Measurements from ENCODE around the gene STAB1. TPM values are rescaled to one million over a fixed set of nuclear protein-coding genes. Genes with fewer than 3 reads are reported as not detected.

Gene STAB1
- total and polyA plus RNA-seq, 2 of the 13 experiments (the other 11 are each of a cell fraction or from before 2014, with no cell fraction given), result 0.09 to 0.34 TPM

GRCh38 chr3:52509753-52510328, 14.7 kb downstream of the STAB1 start:
- Histone ChIP-seq H3K4me3 (replicated peaks in 1 of 3; ENCODE audit: insufficient read depth in 1 of 3, low read depth in 2 of 3, low read length in 3 of 3) (no peak overlapping the region), H2AFZ (ENCODE audit: low read length) (no peak overlapping the region), H3K9ac (ENCODE audit: insufficient read depth, low read depth, low read length) (no peak overlapping the region), H3K9me3 (ENCODE audit: low read length) (no peaks in the 10 kb centered on the region), H3K79me2 (ENCODE audit: insufficient read depth, low read length) (no peaks in the 10 kb centered on the region), H3K36me3 (replicated peaks in 1 of 2; ENCODE audit: control insufficient read depth in 1 of 2, insufficient read depth in 2 of 2, low read length in 2 of 2) (no peaks in the 10 kb centered on the region), H3K4me1 (ENCODE audit: insufficient read depth, low read length) (peaks cover 24% of the 10 kb centered on the region), H3K27ac (ENCODE audit: extremely low read length, insufficient read depth, low read length) (no peak overlapping the region), H3K4me2 (ENCODE audit: low read depth, low read length) (no peak overlapping the region), H4K20me1 (ENCODE audit: insufficient read depth, low read length) (no peaks in the 10 kb centered on the region), H3K27me3 (ENCODE audit: control insufficient read depth in 1 of 2, insufficient read depth in 2 of 2, low read length in 2 of 2) (peaks cover 16 to 57% of the 10 kb centered on the region in 2 experiments)
- no TSS peak for BruUV-seq (replicated peaks)
- intact Hi-C loops (cut with micrococcal nuclease; ENCODE audit: unreplicated experiment), result no loop called here
- ChIA-PET POLR2A (no interaction called here), CTCF (ENCODE audit: low intra/inter-chr PET ratio, low total read pairs) (no interaction called here)
- in situ Hi-C loops (cut with HindIII; ENCODE audit: extremely low pct_ligation_motif_present, low pct_unique_long_range_greater_than_20kb), result no loop called here
- DNase-seq (ENCODE audit: low spot score), result no peak
- FAIRE-seq, result no peak
- no peak for ATAC-seq
- WGBS (ENCODE audit: low lambda C conversion rate), result 26% methylated on average over 11 of the region's 12 CpGs
- TF ChIP-seq HNRNPL (IDR thresholded peaks at IDR 0.05; ENCODE audit: low read depth, low read length), result peak; percentile 67; the same call in 1 of the 2 replicates
- TF ChIP-seq NCOA1 (CRISPR knock-in tag; IDR thresholded peaks at IDR 0.05), result no peak
- no peak for TF ChIP-seq ZNF609 (CRISPR knock-in tag; IDR thresholded peaks at IDR 0.05; ENCODE audit: borderline replicate concordance)
- TF ChIP-seq, protein P1, sequence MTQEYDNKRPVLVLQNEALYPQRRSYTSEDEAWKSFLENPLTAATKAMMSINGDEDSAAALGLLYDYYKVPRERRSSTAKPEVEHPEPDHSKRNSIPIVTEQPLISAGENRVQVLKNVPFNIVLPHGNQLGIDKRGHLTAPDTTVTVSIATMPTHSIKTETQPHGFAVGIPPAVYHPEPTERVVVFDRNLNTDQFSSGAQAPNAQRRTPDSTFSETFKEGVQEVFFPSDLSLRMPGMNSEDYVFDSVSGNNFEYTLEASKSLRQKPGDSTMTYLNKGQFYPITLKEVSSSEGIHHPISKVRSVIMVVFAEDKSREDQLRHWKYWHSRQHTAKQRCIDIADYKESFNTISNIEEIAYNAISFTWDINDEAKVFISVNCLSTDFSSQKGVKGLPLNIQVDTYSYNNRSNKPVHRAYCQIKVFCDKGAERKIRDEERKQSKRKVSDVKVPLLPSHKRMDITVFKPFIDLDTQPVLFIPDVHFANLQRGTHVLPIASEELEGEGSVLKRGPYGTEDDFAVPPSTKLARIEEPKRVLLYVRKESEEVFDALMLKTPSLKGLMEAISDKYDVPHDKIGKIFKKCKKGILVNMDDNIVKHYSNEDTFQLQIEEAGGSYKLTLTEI (CRISPR knock-in tag; conservative IDR thresholded peaks at IDR 0.05), result no peak
- no peak for TF ChIP-seq HNRNPLL (IDR thresholded peaks at IDR 0.05; ENCODE audit: low read depth, low read length, poor library complexity, severe bottlenecking)
- TF ChIP-seq ZNF564 (CRISPR knock-in tag; IDR thresholded peaks at IDR 0.05), result no peak
- TF ChIP-seq HNF1B (CRISPR knock-in tag; IDR thresholded peaks at IDR 0.05), result no peak
- no peak for TF ChIP-seq FOXO4 (CRISPR knock-in tag; conservative IDR thresholded peaks at IDR 0.05)
- TF ChIP-seq KLF6 (CRISPR knock-in tag; IDR thresholded peaks at IDR 0.05), result no peak
- TF ChIP-seq ZNF484 (CRISPR knock-in tag; IDR thresholded peaks at IDR 0.05; ENCODE audit: borderline replicate concordance, low read depth), result no peak
- TF ChIP-seq, protein P2, sequence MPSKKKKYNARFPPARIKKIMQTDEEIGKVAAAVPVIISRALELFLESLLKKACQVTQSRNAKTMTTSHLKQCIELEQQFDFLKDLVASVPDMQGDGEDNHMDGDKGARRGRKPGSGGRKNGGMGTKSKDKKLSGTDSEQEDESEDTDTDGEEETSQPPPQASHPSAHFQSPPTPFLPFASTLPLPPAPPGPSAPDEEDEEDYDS (CRISPR knock-in tag; IDR thresholded peaks at IDR 0.05), result no peak

Measured in HepG2 (cell line).